NCI-H1930 (cell line): ENCODE data around the gene LSMEM2.
"Not testable (repeated sequence)": the region's sequence is repeated elsewhere in the genome, so short reads cannot be mapped to it uniquely, and the experiment has no call there.

Experiments used
- DNase-seq, 2 experiments: peaks; one replicate each; lab custom pipeline; 2025; lab: John Stamatoyannopoulos, UW

LSMEM2 gene

GRCh38 chr3:50278123-50278879 is 586 bp upstream of the LSMEM2 start:
- no peak for DNase-seq

DNA sequence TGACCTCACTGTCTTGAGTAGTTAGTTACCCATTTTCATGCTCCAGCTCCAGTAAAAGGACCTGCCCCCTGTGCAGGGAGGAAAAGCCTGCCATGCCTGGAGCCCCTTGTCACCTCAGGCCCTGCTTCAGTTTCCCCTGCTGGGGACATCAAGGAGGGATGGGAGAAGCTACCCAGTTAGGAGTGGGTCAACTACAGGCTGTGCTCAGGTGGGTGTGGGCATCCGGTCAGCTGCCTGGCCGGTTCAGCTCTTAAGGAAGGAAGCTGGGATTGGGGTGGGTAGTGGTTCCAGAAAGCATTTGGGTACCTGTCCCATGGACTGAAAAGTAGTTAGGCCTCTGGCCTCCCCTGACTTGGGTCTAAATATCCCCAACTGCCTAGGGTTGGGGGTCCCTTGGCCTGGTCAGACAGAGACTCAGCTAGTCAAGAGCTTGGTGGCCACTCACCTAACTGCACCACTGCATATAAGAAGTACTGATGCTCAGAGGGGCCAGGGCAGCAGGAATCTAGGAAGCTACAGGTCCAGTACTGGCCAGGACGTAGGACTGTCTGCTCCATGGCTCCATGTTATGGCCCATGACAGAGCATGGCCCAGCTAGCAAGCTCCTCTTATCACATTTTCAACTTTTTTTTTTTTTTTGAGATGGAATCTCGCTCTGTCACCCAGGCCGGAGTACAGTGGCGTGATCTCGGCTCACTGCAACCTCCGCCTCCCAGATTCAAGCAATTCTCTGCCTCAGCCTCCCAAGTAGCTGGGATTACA is 549 bp downstream of the LSMEM2 start:
- DNase-seq, result no peak

- not testable (repeated sequence) for DNase-seq
Measured at GRCh38 chr3:50284121-50284520, 5.2 kb downstream of the LSMEM2 start.

GRCh38 chr3:50286322-50287227 is 7.7 kb downstream of the LSMEM2 start:
- no peak for DNase-seq

DNA sequence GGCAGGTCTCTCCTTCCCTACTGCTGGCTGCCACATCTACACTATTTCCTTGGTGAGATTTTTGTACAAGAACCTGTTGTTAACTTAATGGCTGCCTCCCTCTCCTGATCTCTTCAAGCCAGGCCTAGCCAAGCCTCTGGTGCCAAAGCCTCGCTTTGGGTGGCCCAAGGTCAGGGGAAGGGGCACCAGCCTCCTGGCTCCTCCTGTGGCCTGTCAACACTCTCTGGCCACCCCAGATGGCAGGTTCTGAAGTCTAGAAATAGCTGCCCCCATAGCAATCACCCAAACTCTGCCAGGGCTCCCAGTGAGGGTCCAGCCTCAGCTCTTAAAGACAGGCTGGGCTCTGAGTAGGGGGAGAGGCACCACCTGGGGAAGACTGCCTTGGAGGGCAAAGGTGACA is 8.4 kb downstream of the LSMEM2 start:
- no peak for DNase-seq

DNA sequence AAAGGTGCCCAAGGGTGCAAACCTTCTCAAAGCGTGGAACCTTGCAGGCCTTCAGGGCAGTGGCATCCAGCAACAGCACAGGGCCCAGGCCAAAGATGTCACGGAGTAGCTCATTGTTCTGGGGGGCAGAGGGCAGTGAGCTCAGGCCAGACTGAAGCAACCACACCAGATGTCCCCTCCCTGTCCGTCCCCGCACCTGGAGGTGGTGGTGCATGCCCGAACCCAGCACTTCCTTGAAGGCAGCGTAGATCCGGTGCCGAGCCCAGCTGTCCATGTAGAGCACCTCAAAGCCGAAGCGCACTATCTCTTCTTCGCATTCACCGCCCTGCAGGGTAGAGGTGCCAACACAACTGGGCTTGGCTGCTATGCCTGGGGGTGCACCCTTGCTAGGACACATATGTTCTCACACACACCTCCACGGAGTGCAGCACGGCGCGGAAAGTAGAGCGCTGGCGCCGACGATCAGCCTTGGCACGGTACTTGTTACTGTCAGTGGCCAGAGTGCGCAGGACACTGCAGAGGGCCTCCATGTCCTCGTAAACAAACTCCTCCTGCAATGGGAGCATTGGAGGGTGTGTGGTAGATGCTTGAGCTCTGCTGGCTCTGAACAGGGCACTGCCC is 9.6 kb downstream of the LSMEM2 start:
- DNase-seq, result no peak

DNA sequence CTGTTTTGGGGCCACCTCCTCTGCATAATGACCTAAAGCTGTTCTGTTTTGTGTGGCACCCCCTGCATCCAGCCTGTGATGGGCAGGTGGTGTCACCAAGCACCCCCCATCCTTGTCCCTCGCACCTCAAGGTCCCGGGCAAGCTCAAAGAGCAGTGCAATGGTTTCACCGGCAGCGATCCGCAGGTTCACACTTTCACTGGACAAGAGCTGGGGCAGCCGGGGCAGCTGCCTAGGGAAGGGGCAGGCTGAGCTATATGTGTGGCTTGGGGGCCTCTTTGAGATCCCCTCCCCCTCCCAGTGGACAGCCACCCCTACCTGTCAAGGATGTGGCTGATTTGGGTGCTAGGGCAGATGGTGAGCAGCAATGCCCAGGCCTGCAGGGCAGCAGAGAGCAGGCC is 10.2 kb downstream of the LSMEM2 start:
- DNase-seq, result no peak

GRCh38 chr3:50290161-50290641 is 11.3 kb downstream of the LSMEM2 start:
- no peak for DNase-seq

- peak; percentile 91 to 92 for DNase-seq
Measured at GRCh38 chr3:50292159-50293078, 13.5 kb downstream of the LSMEM2 start, which contains the start of gene IFRD2. Gene IFRD2 (minus strand): TSS chr3:50292429. CDS start chr3:50292274, 155 bp downstream.

DNA sequence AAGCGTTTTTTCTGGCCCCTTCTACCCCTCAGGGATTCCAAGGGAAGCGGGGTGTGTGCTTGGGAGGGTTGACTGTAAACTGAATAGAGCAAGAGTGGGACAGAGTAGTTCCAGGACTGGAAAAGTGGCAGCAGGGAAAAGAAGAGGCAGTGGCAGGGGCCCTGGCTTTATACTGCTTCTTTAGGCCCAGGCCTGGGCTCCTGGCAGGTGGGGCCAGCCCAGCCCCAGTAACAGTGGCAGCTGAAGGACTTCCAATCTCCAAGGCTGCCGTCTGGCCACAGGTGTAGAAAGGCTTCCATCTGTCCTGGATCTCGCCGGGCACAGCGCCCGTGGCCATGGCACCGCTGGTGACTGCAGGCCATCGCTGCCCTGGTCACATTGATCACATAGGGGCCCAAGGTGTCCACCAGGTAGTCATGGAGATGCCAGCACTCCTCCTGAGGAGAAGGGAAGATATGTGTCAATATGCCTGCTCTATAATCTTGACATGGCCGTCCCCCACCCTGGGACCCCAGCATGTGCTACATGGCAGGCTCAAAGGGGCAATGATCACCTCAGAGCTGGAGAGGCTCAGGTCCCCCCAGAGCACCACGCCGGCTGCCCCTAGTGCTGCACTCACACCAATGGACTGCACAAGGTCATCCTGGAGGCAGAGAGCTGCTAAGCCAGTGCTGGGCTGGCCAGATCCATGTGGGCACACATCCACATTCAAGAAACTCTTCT is 14.4 kb downstream of the LSMEM2 start:
- no peak for DNase-seq

- no peak for DNase-seq
Measured at GRCh38 chr3:50294089-50294488, 15.2 kb downstream of the LSMEM2 start.

DNA sequence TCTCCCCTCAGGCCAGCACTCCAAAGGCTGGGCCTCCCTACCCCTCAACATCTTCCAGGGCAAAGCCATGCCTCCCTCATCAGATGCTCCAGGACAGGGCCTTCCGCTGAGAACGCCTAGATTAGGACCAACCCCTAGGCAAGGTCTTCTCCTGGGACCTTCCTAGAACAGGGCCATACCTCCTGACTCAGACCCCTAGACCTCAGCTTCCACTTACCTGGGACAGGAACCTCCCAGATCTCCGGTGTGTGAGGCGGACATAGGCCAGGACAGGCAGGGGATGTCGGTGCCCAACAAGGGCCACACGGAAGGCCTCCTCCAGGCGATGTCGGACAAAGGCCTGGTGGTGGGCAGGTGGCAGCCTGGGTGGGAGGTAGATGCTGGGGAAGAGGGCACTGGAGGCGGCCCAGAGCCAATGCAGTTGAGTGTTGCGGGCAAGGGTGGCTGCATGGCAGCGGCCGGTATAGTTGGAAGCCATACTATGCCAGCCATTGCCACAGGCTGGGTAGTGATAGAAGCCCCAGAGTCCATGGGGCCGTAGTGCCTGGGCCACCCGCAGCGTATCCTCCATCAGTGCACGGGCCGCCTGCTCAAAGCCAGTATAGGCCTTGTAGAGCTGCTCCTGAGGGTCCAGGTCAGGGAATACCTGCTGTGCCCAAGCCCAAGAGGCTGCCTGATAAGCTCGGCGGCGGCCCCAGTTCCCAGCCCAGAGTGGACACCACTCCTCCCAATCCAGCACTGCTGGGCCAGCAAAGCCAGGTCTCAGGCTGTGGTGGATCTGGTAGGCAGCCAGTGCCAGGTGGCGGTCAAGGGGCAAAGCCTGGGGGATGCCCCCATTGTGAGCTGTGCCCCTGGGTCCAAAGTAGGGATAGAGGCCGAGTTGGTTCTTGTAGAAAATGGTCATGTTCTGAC is 15.9 kb downstream of the LSMEM2 start:
- DNase-seq, result no peak

- no peak for DNase-seq
Measured at GRCh38 chr3:50295553-50296431, 16.9 kb downstream of the LSMEM2 start.

GRCh38 chr3:50296721-50297383 is 18.0 kb downstream of the LSMEM2 start:
- no peak for DNase-seq

DNA sequence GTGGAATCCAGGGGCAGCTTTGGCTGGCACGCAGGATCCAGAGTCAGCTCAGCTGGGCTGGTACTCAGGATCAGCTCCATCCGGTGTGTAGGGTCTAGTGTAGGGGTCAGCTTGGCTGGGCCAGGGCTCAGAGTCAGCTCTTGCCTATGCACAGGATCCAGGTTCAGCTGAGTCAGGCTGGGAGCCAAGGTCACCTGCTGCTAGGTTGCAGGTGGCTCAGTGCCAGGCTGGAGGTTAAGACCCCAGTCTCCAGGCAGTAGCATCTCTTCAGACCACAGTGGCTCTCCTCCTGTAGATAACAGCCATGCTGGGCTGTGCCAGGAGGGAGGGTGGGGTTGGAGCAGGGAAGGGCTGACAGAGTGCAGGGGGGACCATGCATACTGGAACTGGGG is 18.5 kb downstream of the LSMEM2 start:
- DNase-seq, result no peak

- no peak for DNase-seq
Measured at GRCh38 chr3:50297896-50298725, 19.2 kb downstream of the LSMEM2 start.
